H9 (cell line): ENCODE measurements around the gene IGSF11. TPM values are rescaled to one million over a fixed set of nuclear protein-coding genes. Genes with fewer than 3 reads are reported as not detected.

ENCODE experiments used
- DNase-seq: peaks from one replicate; pipeline ENCODE4 v3.0.0-alpha.2; 2017
- H2AFZ ChIP-seq: one replicate; pipeline ENCODE4 v1.6.1; 2013; ENCODE audit warnings: mild to moderate bottlenecking, low read length, control low read depth, moderate library complexity
- H2AK5ac ChIP-seq: 2 replicates; pipeline ENCODE4 v1.6.1; 2013; ENCODE audit warnings: low read length, control low read depth, mixed read lengths; ENCODE audit not compliant: insufficient read length
- H2BK120ac ChIP-seq: one replicate; pipeline ENCODE4 v1.6.1; 2013; ENCODE audit warnings: low read depth, mild to moderate bottlenecking, low read length, control low read depth, inconsistent platforms; ENCODE audit not compliant: poor library complexity, severe bottlenecking
- H2BK12ac ChIP-seq: 2 replicates; pipeline ENCODE4 v1.6.1; 2013; ENCODE audit warnings: low read length, control low read depth, mixed read lengths, low read depth; ENCODE audit not compliant: insufficient read length
- H2BK15ac ChIP-seq: 2 replicates; pipeline ENCODE4 v1.6.1; 2013; ENCODE audit warnings: low read depth, low read length, control low read depth
- H2BK20ac ChIP-seq: one replicate; pipeline ENCODE4 v1.6.1; 2013; ENCODE audit warnings: low read depth, mild to moderate bottlenecking, low read length, control low read depth, inconsistent platforms; ENCODE audit not compliant: poor library complexity, severe bottlenecking
- H2BK5ac ChIP-seq: 2 replicates; pipeline ENCODE4 v1.6.1; 2013; ENCODE audit warnings: low read length, control low read depth, mixed read lengths; ENCODE audit not compliant: insufficient read length
- H3K14ac ChIP-seq: 2 replicates; pipeline ENCODE4 v1.6.1; 2013; ENCODE audit warnings: low read length, control low read depth; ENCODE audit not compliant: insufficient read depth
- H3K18ac ChIP-seq: 2 replicates; pipeline ENCODE4 v1.6.1; 2013; ENCODE audit warnings: low read depth, mild to moderate bottlenecking, mixed read lengths, low read length, control low read depth; ENCODE audit not compliant: insufficient read length
- H3K23ac ChIP-seq: 2 replicates; pipeline ENCODE4 v1.6.1; 2013; ENCODE audit warnings: low read length, control low read depth, mixed read lengths, low read depth; ENCODE audit not compliant: insufficient read length
- H3K23me2 ChIP-seq: 2 replicates; pipeline ENCODE4 v1.6.1; 2013; ENCODE audit warnings: low read depth, mild to moderate bottlenecking, mixed read lengths, low read length, control low read depth; ENCODE audit not compliant: insufficient read length, poor library complexity, severe bottlenecking
- H3K27ac ChIP-seq: 2 replicates; pipeline ENCODE4 v1.5.1; 2013; ENCODE audit warnings: low read length, control low read depth, mixed read lengths, low read depth; ENCODE audit not compliant: insufficient read length
- H3K27me3 ChIP-seq: 2 replicates; pipeline ENCODE4 v1.6.1; 2013; ENCODE audit warnings: low read length, control low read depth, inconsistent platforms; ENCODE audit not compliant: insufficient read depth
- H3K4ac ChIP-seq: 2 replicates; pipeline ENCODE4 v1.6.1; 2013; ENCODE audit warnings: low read depth, mild to moderate bottlenecking, control low read depth, inconsistent platforms, low read length, moderate library complexity
- H3K4me1 ChIP-seq: 2 replicates; pipeline ENCODE4 v1.6.1; 2013; ENCODE audit warnings: low read length, control low read depth, inconsistent platforms; ENCODE audit not compliant: insufficient read depth
- H3K4me2 ChIP-seq: 2 replicates; pipeline ENCODE4 v1.6.1; 2013; ENCODE audit warnings: low read length, control low read depth, mixed read lengths; ENCODE audit not compliant: insufficient read length, insufficient read depth
- H3K56ac ChIP-seq: 2 replicates; pipeline ENCODE4 v1.6.1; 2013; ENCODE audit warnings: low read depth, mild to moderate bottlenecking, mixed read lengths, low read length, control low read depth; ENCODE audit not compliant: insufficient read length
- H3K79me1 ChIP-seq: 2 replicates; pipeline ENCODE4 v1.6.1; 2013; ENCODE audit warnings: low read depth, mild to moderate bottlenecking, moderate library complexity, low read length, control low read depth, inconsistent platforms; ENCODE audit not compliant: insufficient read depth, poor library complexity, severe bottlenecking
- H3K79me2 ChIP-seq: 2 replicates; pipeline ENCODE4 v1.6.1; 2013; ENCODE audit warnings: low read length, control low read depth, inconsistent platforms; ENCODE audit not compliant: insufficient read depth
- H3K9ac ChIP-seq: 2 replicates; pipeline ENCODE4 v1.6.1; 2013; ENCODE audit warnings: low read length, control low read depth, mixed read lengths; ENCODE audit not compliant: insufficient read length; ENCODE audit errors: extremely low read depth
- H3K9me3 ChIP-seq: one replicate; pipeline ENCODE4 v1.6.1; 2013; ENCODE audit warnings: low read depth, low read length, inconsistent platforms; ENCODE audit not compliant: control insufficient read depth
- H3T11ph ChIP-seq: one replicate; pipeline ENCODE4 v1.6.1; 2013; ENCODE audit warnings: mild to moderate bottlenecking, low read length, control low read depth, inconsistent platforms
- H4K20me1 ChIP-seq: one replicate; pipeline ENCODE4 v1.6.1; 2013; ENCODE audit not compliant: control insufficient read depth, insufficient read length, insufficient read depth
- H4K5ac ChIP-seq: 2 replicates; pipeline ENCODE4 v1.6.1; 2013; ENCODE audit warnings: low read depth, mild to moderate bottlenecking, mixed read lengths, low read length, control low read depth; ENCODE audit not compliant: insufficient read length
- H4K8ac ChIP-seq: replicated peaks from 2 replicates; pipeline ENCODE4 v1.6.1; 2013; ENCODE audit warnings: low read length, control low read depth, mixed read lengths, low read depth; ENCODE audit not compliant: insufficient read length
- H4K91ac ChIP-seq: 2 replicates; pipeline ENCODE4 v1.6.1; 2013; ENCODE audit warnings: low read depth, mild to moderate bottlenecking, moderate library complexity, mixed read lengths, low read length, control low read depth; ENCODE audit not compliant: insufficient read length
- H3K27ac Mint-ChIP-seq, 3 experiments: 2 replicates in 2 of 3; 3 replicates in 1 of 3; pipeline ENCODE4 v1.8.0; 2020 to 2021; ENCODE audit warnings: mixed read lengths in 3 of 3, mild to moderate bottlenecking in 1 of 3, moderate library complexity in 1 of 3
- H3K27me3 Mint-ChIP-seq: 2 replicates; pipeline ENCODE4 v1.8.0; 2021; ENCODE audit warnings: low read depth, mild to moderate bottlenecking, moderate library complexity, mixed read lengths
- H3K36me3 Mint-ChIP-seq, 3 experiments: 2 replicates in 2 of 3; 3 replicates in 1 of 3; pipeline ENCODE4 v1.8.0; 2020 to 2021; ENCODE audit warnings: low read depth in 3 of 3, mixed read lengths in 3 of 3; ENCODE audit not compliant: insufficient read depth in 1 of 3
- H3K4me1 Mint-ChIP-seq, 2 experiments: 2 replicates each; pipeline ENCODE4 v1.8.0; 2020; ENCODE audit warnings: mixed read lengths in 2 of 2
- H3K4me3 Mint-ChIP-seq, 2 experiments: 2 replicates in 1 of 2; 3 replicates in 1 of 2; pipeline ENCODE4 v1.8.0; 2020 to 2021; ENCODE audit warnings: mild to moderate bottlenecking in 2 of 2, mixed read lengths in 2 of 2, moderate library complexity in 1 of 2
- H3K9me3 Mint-ChIP-seq, 2 experiments: 2 replicates in 1 of 2; 3 replicates in 1 of 2; pipeline ENCODE4 v1.8.0; 2020; ENCODE audit warnings: mild to moderate bottlenecking in 2 of 2, mixed read lengths in 2 of 2, moderate library complexity in 1 of 2
- WGBS: extraction: QIAGEN DNeasy Blood & Tissue Kit; methylation state at CpG from one replicate; pipeline ENCODE4 v1.1.7; 2013; ENCODE audit warnings: missing lambda C conversion rate, low lambda C conversion rate, mixed read lengths; ENCODE audit not compliant: insufficient read length; ENCODE audit errors: extremely low coverage; 5-methylcytosine and 5-hydroxymethylcytosine counted together
- total RNA-seq: library from RNA; stranded (reverse); gene quantifications from 2 replicates; pipeline ENCODE4 v1.2.1, GENCODE V29; 2021
- TF ChIP-seq, protein P1 (sequence below): fragments of 200-600 bp; sonication (generic); conservative IDR thresholded peaks from 3 replicates; pipeline ENCODE4 v1.8.0; 2021; ENCODE audit warnings: antibody characterized with exemption, mild to moderate bottlenecking

IGSF11 gene
- total RNA-seq, 1 experiment from 2014 or later: 1.6 TPM

DNA sequence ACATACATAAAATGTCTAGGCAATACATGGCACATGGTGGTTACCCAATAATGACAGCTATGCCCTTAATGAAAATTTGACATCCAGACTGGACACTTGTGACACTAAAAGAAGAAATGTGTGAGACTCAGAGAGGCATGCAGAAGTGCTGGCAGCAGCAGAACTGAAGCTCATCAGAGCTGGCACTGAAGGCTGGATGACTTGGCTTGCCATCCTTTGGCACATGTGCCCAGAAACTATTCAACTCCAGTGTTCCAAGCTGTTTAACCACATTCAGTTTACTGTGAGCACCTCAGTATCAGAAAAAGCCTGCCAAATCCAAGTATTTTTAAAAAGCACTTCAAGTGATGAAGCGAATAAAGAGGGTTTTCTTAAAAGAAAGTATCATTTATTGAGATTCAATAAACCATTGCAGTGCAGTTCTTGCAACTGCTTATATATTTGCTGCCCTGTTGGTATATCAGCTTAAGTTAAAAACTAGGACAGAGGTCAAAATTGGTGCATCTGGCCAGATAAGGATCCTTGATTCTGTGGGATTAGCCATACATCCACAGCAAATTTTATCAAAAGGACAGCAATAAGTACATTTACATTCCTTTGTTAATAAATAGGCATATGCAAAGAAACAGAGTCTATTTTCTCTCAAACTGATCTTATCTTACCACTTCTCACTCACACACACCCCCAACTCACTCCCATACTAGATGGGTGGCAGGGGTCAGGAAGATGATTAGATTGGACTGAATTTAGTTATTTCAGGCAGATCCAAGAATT, 15.8 kb downstream of the IGSF11 start:
- H2AK5ac ChIP-seq: no peak overlapping the region
- H2AFZ ChIP-seq: no peak overlapping the region
- peak overlapping the region in 1 of 3 experiments; percentile 25; a peak in 1 of 7 replicates for H3K27ac Mint-ChIP-seq
- no peaks in the 10 kb centered on the region for H3K27me3 ChIP-seq
- H3K18ac ChIP-seq: no peak overlapping the region
- no peak overlapping the region for H3K56ac ChIP-seq
- H3K4ac ChIP-seq: no peak overlapping the region
- H2BK20ac ChIP-seq: no peak overlapping the region
- no peak overlapping the region for H3T11ph ChIP-seq
- peaks cover 8% of the 10 kb centered on the region; the same call in 1 of the 2 replicates for H3K4me1 ChIP-seq
- H4K91ac ChIP-seq: no peak overlapping the region
- no peaks in the 10 kb centered on the region for H3K23me2 ChIP-seq
- WGBS: no CpG with 5 or more reads among the region's 1 CpG
- H2BK5ac ChIP-seq: no peak overlapping the region
- no peaks in the 10 kb centered on the region for H3K9me3 Mint-ChIP-seq
- no peaks in the 10 kb centered on the region for H3K27me3 Mint-ChIP-seq
- no peak overlapping the region for H3K14ac ChIP-seq
- no peak overlapping the region for H2BK12ac ChIP-seq
- no peak overlapping the region for H3K4me2 ChIP-seq
- no peak overlapping the region for H3K9ac ChIP-seq
- H4K5ac ChIP-seq: no peak overlapping the region
- H3K79me2 ChIP-seq: no peaks in the 10 kb centered on the region
- H2BK120ac ChIP-seq: no peak overlapping the region
- H3K9me3 ChIP-seq: no peaks in the 10 kb centered on the region
- H2BK15ac ChIP-seq: no peak overlapping the region
- H3K79me1 ChIP-seq: no peaks in the 10 kb centered on the region
- no peak overlapping the region for H3K23ac ChIP-seq
- H3K27ac ChIP-seq: no peak overlapping the region
- no peak for DNase-seq
- TF ChIP-seq, protein P1, sequence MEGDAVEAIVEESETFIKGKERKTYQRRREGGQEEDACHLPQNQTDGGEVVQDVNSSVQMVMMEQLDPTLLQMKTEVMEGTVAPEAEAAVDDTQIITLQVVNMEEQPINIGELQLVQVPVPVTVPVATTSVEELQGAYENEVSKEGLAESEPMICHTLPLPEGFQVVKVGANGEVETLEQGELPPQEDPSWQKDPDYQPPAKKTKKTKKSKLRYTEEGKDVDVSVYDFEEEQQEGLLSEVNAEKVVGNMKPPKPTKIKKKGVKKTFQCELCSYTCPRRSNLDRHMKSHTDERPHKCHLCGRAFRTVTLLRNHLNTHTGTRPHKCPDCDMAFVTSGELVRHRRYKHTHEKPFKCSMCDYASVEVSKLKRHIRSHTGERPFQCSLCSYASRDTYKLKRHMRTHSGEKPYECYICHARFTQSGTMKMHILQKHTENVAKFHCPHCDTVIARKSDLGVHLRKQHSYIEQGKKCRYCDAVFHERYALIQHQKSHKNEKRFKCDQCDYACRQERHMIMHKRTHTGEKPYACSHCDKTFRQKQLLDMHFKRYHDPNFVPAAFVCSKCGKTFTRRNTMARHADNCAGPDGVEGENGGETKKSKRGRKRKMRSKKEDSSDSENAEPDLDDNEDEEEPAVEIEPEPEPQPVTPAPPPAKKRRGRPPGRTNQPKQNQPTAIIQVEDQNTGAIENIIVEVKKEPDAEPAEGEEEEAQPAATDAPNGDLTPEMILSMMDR: no peak
- H3K36me3 Mint-ChIP-seq: no peaks in the 10 kb centered on the region
- H4K8ac ChIP-seq: no peak overlapping the region
- peaks cover 18 to 21% of the 10 kb centered on the region in 2 experiments for H3K4me1 Mint-ChIP-seq
- H3K4me3 Mint-ChIP-seq: no peak overlapping the region
- no peaks in the 10 kb centered on the region for H4K20me1 ChIP-seq
